ENCODE data around the gene INVS.

DNA sequence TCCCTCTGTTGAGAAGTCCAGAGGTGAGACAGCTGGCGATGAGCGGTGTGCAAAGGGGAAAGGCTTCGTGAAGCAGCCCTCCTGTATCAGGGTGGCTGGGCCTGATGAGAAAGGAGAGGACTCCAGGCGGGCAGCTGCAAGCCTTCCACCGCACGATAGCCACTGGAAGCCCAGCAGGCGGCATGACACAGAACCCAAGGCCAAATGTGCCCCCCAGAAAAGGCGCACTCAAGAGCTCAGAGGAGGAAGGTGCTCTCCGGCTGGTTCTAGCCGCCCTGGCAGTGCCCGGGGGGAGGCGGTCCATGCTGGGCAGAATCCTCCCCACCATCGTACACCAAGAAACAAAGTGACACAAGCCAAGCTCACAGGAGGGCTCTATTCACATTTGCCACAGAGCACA is 193.4 kb downstream of the INVS start:
- TF ChIP-seq RFX5 (IDR thresholded peaks at IDR 0.05; ENCODE audit: low read length) (no peak), YY1 (IDR thresholded peaks at IDR 0.05; ENCODE audit: low read depth) (no peak), EZH2phosphoT487 (IDR thresholded peaks at IDR 0.05; ENCODE audit: borderline replicate concordance, low read depth) (no peak), RCOR1 (IDR thresholded peaks at IDR 0.05; ENCODE audit: low read length) (no peak), POLR2AphosphoS5 (IDR thresholded peaks at IDR 0.05; ENCODE audit: low read depth, low read length) (no peak), EP300 (IDR thresholded peaks at IDR 0.05; ENCODE audit: borderline replicate concordance in 1 of 2, low read depth in 1 of 2, low read length in 1 of 2) (no peak), GABPA (IDR thresholded peaks at IDR 0.05; ENCODE audit: low read depth) (no peak), SMC3 (IDR thresholded peaks at IDR 0.05; ENCODE audit: low read depth, low read length) (no peak)
- TF ChIP-seq, protein P1, sequence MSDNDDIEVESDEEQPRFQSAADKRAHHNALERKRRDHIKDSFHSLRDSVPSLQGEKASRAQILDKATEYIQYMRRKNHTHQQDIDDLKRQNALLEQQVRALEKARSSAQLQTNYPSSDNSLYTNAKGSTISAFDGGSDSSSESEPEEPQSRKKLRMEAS (IDR thresholded peaks at IDR 0.05; ENCODE audit: low read depth), result no peak

All from SK-N-SH (cell line).